ENCODE data around the gene TUBGCP3.

GRCh38 chr13:112446867-112447266, 141.1 kb downstream of the TUBGCP3 start:
- no peak for TF ChIP-seq CTCF (IDR thresholded peaks at IDR 0.05)
- TF ChIP-seq POLR2A (IDR thresholded peaks at IDR 0.05), result no peak
